ENCODE data around the gene CD99.

- TF ChIP-seq POLR2AphosphoS5 (IDR thresholded peaks at IDR 0.05), result no peak
- no peak for TF ChIP-seq CTCF (IDR thresholded peaks at IDR 0.05)
- TF ChIP-seq EP300 (IDR thresholded peaks at IDR 0.05), result no peak
Observed at GRCh38 chrX:2698604-2699003, 7.5 kb downstream of the CD99 start.
